HG02571 (cell line): ENCODE data around the gene AUTS2.

Experiments used
- ATAC-seq: cut with Tn5 transposase; IDR thresholded peaks from one replicate; pipeline ENCODE4 v1.9.1; 2021; ENCODE audit warnings: mild to moderate bottlenecking, moderate library complexity; ENCODE audit not compliant: unreplicated experiment

Gene AUTS2

DNA sequence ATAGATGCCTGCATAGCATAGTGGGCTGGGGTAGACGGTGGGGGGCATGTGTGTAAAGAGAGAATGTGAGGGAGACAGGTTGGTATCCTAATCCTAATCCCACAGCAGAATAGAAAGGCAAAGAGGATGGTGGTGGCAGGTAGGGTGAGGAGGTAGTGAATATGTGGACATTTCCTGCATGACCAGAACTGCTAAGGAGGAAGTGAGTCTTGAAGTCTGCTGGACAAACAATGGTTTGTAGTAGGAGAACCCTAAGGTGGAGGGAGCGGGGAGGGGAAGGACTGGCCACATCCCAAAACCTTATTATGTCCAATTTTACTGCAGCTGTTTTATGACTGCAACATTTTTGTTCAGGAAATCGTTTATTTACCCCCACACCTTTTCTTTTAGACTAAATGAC lies 279.7 kb downstream of the AUTS2 start:
- ATAC-seq = no peak

DNA sequence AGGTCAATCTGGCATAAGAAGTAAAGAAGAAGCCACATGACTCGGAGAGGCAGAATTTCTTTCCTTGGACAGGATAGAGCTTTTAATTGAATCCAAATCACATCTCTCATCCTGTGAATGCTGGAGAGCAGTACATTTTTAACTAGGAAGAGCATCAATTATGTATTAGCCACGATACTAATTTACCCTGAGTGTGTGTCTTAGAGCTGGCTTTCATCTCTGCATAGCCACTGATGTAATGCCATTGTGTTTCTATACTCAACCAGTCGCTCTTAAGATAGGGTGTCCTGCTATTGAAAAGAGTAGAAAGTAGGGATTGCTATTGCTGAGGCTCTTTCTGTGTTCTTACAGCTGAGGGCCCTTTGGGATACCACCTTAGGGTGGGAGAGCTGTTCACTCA lies 280.3 kb downstream of the AUTS2 start:
- ATAC-seq = no peak

DNA sequence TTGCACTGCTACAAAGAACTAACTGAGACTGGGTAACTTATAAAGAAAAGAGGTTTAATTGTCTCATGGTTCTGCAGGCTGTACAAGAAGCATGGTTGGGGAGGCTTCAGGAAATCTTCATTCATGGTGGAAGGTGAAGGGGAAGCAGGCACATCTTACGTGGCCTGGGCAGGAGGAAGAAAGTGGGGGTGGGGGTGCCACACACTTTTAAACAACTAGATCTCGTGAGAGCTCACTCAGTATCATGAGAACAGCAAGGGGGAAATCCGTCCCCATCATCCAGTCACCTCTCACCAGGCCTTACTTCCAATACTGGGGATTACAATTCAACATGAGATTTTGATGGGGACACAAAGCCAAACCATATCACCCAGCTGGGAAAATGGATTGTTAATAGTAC lies 281.7 kb downstream of the AUTS2 start:
- no peak for ATAC-seq

DNA sequence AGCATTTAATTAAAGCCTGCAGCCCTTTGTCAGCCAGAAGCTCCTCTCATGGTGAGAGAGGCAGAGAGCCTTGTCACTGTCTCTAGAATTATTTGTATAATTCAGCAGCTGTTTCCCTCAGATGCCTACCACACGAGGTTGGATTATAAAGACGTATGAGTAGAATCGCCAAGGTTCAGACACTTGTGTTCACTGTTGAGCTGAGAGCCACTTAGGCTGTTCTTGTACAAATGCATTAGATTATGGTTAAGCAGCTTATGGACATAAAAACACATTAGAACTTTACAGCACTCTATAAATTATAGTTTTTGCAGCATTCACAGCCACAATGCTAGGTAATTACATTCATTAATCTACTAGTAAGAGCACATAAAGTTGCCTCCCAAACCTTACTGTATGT lies 282.6 kb downstream of the AUTS2 start:
- no peak for ATAC-seq

DNA sequence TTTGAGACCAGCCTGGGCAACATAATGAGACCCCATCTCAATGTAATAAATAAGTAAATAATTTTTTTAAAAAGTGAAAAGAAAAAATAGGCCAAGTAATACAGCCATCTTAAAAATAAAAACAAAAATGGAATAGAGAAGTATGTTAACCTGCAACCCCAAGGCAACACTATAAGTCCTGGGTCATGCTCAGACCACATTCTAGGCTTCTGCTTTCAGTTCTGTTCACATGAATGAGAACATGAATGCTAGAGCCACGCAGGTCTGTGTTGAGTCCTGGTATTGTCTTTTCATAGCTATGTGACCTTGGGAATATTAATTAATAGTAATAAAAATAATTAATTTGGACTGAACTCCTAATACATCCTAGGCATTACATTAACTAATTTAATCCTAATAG lies 284.0 kb downstream of the AUTS2 start:
- ATAC-seq = peak; percentile 67

DNA sequence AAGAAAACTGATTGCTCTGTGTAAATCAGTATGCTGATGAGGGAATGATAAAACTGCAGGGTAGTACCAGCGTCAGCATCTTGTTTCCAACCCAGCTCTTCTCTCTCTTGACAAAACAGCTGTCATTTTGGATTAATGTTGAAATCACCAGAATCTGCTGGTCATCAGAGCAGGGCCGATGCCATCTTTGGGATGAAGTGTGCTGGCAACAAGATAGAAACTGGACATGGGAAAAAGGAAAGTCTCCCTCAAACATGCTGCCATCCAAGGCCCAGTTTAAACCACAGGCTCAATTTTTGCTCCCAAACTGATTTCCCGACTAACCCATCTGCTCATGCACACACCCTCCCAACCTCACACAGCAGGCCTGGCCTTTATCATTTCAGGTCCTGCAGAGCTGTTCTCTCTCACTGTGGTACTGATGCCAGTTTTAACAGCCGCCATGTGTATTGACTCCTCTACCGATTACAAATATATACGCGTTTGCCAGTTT lies 285.2 kb downstream of the AUTS2 start:
- ATAC-seq = no peak

DNA sequence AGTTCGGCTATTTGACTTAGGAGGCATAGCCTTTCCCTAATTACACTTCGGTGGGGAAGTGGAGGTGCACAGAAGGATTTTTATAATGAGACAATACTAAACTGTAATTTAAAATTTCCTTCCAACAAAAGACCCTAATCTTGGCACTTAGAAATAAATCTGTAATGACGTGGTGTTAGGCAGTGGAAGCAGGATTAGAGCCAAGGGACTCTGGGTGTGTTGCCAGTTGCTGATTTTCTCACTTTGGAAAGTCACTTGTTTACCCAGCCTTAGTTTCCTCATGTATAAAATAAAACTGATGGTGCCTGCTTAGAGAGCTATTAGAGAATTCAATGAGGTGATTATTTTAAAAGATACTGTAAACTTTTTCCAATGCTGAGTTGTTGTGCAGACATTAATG lies 287.2 kb downstream of the AUTS2 start:
- ATAC-seq = no peak

DNA sequence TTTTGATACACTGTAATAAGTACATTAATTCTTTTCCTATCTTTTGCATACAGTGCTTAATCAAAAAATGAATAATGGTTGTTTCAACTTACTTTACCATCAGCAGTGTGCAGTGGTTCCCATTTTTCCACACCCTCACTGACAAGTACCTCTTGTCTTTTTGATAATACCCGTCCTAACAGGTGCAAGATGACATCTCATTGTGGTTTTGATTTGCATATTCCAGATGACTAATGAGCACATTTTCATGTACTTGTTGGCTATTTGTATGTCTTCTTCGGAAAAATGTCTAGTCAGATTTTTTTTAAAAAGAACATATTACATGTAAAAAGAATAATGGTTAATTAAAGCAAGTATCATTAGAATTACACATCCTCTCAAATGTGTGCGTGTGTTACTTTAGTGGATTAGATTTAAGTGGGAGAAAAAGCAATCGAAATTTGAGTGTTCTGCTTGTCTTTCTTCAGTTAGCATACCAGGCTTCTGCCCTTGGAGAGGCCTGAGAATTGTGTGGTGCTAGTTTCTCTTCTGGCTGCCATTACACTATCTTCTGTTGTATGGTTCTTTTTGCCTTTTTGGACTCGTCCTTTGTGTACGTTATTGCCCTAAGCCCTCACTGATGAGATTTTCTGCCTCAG lies 291.2 kb downstream of the AUTS2 start:
- ATAC-seq = peak; percentile 46

DNA sequence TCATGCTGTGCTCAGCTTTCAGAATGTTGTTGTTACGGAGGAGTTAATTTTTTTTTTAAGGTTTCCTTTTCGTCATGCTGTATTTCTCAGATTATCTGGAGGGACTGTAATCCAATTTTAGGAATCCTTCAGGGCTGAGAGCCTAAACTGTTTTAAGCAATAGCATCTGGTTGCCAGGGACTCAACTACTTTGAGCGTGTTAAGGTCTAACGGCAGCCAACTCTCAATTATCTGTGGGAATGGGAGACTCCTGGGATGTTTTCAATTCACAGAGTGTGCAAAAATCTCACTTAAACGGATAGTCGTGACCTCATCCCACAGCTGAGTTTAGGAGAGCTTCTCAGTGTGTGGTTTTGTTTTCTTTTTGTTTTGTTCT lies 291.7 kb downstream of the AUTS2 start:
- ATAC-seq = no peak

DNA sequence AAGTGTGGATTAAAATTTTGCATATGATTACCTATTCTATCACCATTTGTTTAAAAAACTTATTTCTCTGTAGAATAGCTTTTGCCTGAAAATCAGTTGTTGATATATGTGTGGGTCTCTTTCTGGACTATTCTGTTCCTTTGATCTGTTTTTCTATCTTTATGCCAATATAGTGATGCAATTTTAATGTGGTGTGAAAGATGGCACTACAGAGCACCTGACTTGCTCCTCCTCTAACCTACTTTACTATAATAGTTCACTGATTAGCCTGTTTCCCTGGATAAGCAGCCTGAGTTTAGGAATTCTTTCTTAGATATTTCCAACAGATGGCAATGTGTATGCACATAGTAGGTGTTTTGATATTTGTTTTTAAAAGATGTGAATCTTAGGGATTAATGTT lies 294.5 kb downstream of the AUTS2 start:
- ATAC-seq = no peak

DNA sequence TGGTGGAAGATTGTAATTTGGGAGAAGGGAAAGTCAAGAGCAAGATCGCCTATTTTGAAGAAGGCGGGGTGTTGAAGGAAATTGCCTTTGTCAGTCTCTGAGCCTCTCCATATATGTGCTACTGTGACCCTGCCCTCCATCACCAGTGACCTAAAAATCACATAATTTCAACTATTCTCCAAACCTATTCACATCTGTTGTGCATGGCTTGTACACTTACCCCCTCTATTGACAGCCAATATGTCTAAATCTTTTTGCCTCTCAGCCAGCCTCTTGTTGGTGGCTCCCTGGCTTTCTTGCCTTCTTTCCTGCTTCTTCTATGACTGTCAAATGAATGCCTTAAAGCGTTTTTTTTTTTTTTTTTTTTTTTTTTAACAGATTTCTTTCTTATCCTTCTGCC lies 295.6 kb downstream of the AUTS2 start:
- ATAC-seq = no peak

DNA sequence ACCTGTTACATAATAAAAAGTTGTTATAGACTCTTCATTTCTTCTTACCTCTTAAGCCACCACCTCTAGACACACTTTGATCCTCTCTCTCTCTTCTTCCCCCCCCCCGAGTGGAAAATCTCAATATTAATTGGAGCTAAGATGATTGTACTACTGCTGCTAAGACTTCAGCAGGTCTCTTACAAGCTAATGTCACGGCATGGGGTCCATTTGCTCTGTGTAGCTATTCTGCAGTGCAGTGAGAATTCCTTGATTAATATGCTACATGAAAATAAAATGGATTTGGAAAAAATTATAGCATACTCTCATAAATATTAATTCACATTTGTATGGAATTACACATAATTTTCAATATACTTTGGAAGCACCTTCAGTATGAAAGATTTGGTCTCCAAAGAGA lies 297.2 kb downstream of the AUTS2 start:
- ATAC-seq = no peak

DNA sequence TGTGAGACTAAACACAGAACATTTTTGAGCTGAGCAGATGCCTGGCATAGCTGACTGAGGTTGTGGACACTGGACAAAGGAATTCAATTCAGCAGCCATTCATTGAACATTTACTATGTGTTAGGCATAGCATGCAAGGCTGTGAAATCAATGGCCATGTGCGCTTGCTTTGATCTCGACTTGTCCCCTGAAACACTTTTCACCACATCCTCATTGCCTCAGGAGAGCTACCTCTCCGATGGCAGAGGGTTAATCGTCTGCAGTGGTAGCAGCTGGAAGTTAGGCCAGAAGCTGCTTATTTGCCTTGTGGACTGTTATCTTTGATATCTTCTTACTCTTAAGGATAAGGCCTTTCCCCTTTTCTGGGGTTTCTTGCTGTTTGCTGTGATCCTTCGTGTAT lies 297.8 kb downstream of the AUTS2 start:
- ATAC-seq = no peak

DNA sequence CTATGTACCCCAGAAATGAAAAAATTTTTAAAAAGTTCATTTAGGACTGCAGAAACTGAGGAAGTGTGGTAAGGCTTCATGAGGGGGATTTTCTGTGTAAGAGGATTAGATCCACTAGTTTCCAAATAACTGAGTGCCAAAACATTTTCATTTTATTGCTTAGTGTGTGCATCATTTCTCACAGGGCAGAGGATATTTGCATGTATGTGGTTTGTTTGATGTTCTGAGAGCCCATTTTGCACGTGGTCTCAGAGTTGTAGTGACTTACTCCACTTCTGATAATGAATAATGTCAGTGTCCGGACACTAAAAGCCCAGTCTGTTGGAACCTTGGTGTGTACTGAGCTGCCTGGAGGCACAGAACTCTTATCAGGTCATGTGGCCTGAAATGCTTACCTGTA lies 299.9 kb downstream of the AUTS2 start:
- peak; percentile 78 for ATAC-seq

DNA sequence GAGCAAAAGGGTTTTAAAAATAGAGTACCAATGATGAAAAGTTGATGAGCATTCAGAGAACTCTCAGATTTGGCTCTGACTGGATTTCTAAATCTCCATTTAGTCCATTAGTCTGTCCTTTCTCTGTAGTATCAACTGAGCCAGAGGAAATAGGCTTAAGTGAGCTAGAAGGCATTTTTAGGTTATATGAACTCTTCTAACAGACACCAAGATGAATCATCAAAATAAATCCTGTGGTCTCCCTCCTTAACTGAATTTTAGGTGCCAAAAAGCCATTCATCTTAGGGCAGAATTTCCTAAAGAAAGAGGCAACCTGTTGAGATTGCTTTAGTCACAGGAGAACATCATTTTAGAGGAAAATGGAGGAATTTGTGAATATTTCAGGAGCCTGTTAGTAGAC lies 305.1 kb downstream of the AUTS2 start:
- ATAC-seq = no peak

DNA sequence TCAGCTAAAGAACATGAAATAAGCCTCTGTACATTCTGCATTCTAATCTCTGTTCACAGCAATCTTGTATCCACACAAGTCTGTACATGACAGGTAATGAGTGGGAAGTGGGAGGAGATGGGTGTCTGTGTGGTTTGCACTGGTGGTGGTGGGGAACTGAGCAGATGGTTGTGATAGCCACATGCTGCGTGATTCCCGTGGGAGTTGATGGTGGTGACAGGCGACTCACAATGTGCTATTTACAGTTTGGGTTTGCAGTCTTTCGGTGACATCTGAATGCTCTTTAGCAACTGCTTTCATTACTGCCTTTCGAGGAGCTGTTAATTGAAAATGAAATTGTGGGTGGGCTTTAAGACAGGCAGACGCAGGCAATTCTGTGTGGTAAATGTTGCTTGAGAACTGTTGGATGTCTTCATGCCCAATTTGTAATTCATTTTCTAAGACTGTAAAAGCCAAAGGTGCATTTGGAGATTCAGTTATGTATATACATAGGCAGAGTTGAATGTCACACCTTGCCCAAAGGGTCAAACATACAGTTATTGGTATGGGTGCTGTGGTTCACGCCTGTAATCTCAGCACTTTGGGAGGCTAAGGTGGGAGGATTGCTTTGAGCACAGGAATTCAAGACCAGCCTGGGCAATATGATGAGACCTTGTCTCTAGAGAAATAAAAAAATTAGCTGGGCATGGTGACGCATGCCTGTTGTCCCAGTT lies 308.2 kb downstream of the AUTS2 start:
- ATAC-seq = peak; percentile 93

DNA sequence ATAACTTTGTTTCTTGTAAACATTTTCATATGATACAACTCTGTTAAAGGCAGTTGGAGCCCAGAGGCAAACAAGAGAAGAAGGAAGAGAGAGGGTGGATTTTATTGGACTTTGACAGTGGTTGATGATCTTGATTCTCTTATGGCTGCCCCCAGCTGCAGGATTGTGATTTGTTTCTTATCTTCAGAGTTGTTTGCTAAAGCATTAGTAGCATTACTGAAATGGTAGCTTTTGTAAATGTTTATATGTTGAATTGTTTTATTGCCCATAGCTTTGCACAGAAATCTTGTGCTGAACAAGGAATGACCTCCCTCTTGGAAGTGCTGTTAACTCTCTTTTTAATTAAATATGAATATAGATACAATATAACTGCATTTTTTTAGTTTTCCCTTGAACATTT lies 309.4 kb downstream of the AUTS2 start:
- no peak for ATAC-seq

DNA sequence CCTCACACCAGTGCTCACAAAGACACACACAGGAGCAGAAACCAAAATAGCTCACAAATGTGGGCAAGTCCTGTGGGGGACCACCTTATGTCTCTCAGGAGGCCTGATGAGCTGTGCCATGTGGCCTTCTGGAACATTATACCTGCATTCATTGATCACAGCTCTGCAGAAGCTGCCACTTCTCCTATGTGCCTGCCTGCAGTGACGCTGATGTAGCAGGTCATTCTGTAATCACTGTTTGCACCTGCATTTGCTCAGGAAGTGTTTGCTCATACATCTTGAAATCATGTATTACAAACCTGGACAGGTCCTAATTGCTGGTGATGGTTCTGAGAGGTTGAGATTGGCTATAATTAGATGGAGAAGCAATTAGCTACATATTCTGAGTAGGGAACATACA lies 310.2 kb downstream of the AUTS2 start:
- no peak for ATAC-seq

DNA sequence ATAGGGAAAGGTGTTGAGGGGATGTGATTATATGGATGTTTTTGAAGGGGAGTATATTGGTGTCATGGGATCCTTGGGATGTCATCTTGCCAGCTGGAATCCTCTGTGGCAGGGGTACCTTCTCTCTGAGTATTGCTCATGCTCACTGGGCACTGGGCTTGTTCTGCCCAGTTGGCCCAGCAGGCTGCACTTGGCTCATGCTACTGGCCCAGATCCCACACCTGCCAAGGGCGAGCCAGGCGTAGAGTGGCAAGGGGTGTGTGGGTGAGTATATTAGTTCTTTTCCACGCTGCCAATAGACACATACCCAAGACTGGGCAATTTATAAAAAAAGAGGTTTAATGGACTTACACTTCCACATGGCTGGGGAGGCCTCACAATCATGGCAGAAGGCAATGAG lies 311.9 kb downstream of the AUTS2 start:
- ATAC-seq = no peak

DNA sequence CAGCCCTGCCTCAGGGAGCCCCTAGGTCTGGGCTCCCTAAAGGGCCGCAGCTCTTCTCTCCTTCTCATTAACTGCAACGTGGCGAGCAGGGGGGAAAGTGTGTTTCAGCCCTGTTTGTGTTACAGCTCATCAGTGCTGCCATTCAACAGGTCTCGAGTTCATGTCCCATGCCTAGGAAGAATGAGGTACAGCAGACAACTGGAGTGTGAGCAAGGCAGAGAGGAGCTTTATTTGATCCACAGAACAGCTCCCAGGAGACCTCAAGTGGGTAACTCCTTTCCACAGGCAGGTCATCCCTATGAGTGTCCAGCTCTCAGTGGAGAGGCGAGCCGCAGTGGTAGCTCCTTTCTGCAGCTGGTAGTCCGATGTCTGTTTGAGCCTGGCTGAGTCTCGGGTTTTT lies 313.1 kb downstream of the AUTS2 start:
- ATAC-seq = no peak

DNA sequence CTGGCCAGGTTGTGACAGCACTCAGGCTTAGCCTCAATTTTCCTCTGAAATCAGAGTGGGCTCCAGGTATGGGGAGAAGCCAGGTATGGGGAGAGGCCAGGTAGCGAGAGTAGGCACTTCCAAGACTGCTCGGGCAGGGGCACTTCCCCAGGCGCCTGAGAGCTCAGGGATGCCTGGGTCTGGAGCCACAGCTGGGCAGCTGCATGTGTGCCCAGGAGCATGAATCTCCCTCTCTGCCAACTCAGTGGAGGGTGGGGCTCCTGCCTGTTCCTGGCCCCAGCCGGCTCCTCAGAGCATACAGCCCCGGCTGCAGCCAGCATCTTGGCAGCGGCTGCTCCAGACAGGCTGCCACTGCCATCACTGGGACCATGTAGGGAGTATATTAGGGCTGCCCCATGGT lies 313.9 kb downstream of the AUTS2 start:
- ATAC-seq = no peak

DNA sequence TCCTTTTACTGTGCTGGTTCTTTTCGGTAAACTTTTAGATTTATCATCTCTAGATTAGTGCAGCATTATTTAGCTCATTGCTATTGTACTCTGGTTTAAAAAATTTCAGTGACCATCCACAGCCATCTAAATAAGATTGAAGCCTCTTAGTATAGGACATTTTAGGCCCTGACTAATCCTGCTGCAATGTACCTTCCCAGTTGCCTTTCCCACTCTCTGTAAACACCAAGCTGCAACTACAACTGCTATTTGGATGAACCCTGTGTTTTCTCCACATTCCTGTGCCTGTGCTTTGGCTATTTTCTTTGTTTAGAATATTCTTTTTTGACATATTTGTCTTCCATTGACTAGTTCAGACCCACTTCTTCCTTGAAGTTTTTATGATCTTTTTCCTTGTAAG lies 314.6 kb downstream of the AUTS2 start:
- ATAC-seq = no peak
